ENCODE results near the gene TINAG.

Gene TINAG

DNA sequence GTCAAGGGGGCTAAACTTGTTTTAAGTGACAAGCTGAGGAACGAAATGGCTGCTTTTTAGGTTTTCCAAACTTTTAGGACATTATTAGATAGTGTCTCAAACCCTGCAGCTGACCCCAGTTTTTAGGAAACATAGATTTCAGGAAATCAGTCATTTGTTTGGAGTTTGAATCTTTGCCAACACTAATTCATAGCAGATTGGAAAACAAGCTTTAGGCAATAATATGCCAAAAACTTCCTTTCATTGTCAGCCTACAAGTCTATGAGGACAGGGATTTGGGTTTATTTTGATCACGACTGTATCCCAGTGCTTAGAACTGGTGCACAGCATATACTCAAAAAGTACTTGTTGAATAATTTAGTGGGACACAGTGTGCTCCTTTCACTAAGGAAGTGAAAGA is 123.2 kb downstream of the TINAG start:
- Histone ChIP-seq H3K4me2 (ENCODE audit: low read length) (no peak overlapping the region), H3K4me1 (ENCODE audit: control insufficient read depth, low read length) (no peaks in the 10 kb centered on the region), H3K27me3 (ENCODE audit: control insufficient read depth, low read length) (no peaks in the 10 kb centered on the region), H3K4me3 (ENCODE audit: low read length) (no peak overlapping the region), H3K36me3 (ENCODE audit: control insufficient read depth, low read length) (no peaks in the 10 kb centered on the region), H3K27ac (ENCODE audit: low read depth, low read length) (no peak overlapping the region), H3F3A (ENCODE audit: control insufficient read depth, insufficient read depth) (no peaks in the 10 kb centered on the region), H4K20me1 (ENCODE audit: control insufficient read depth, insufficient read depth, low read depth, low read length) (no peaks in the 10 kb centered on the region), H3K79me2 (ENCODE audit: control insufficient read depth, low read length) (no peaks in the 10 kb centered on the region), H3K9me3 (ENCODE audit: control insufficient read depth, insufficient read depth, low read length) (no peaks in the 10 kb centered on the region), H3K9me2 (replicated peaks; ENCODE audit: control insufficient read depth, low read length) (no peaks in the 10 kb centered on the region)
- TF ChIP-seq EZH2phosphoT487 (IDR thresholded peaks at IDR 0.05; ENCODE audit: borderline replicate concordance, low read length) (no peak), CTCF (IDR thresholded peaks at IDR 0.05; ENCODE audit: low read depth, low read length, poor library complexity, severe bottlenecking) (no peak)

All from DOHH2 (cell line).